IPS-15b (cell line): ENCODE measurements around the gene UGT1A3.

Source experiments
- H3K27me3 ChIP-seq: one replicate; pipeline ENCODE4 v1.6.1; 2013; ENCODE audit warnings: low read length; ENCODE audit not compliant: control insufficient read depth, insufficient read depth
- H3K36me3 ChIP-seq: one replicate; pipeline ENCODE4 v1.6.1; 2013; ENCODE audit warnings: low read length; ENCODE audit not compliant: control insufficient read depth, insufficient read depth
- H3K4me1 ChIP-seq: one replicate; pipeline ENCODE4 v1.6.1; 2013; ENCODE audit warnings: mild to moderate bottlenecking, low read length; ENCODE audit not compliant: control insufficient read depth, insufficient read depth
- H3K4me3 ChIP-seq: one replicate; pipeline ENCODE4 v1.5.1; 2013; ENCODE audit warnings: low read depth, low read length
- H3K9ac ChIP-seq: one replicate; pipeline ENCODE4 v1.6.1; 2013; ENCODE audit warnings: low read depth, mild to moderate bottlenecking, low read length
- H3K9me3 ChIP-seq: one replicate; pipeline ENCODE4 v1.6.1; 2013; ENCODE audit warnings: mild to moderate bottlenecking, low read length; ENCODE audit not compliant: control insufficient read depth, insufficient read depth

UGT1A3 gene

GRCh38 chr2:233822101-233822771, 93.4 kb downstream of the UGT1A3 start:
- H3K4me1 ChIP-seq = no peaks in the 10 kb centered on the region
- no peaks in the 10 kb centered on the region for H3K9me3 ChIP-seq
- H3K27me3 ChIP-seq = no peaks in the 10 kb centered on the region
- H3K4me3 ChIP-seq = no peak overlapping the region
- H3K9ac ChIP-seq = no peak overlapping the region
- no peaks in the 10 kb centered on the region for H3K36me3 ChIP-seq
